GM19193 (cell line): ENCODE results near the gene CADM2.

Experiments
- POLR2A ChIP-seq: IDR thresholded peaks from 4 replicates; pipeline ENCODE4 v1.6.1; 2011; ENCODE audit not compliant: insufficient read depth, insufficient read length; ENCODE audit errors: extremely low read depth

The CADM2 gene

DNA sequence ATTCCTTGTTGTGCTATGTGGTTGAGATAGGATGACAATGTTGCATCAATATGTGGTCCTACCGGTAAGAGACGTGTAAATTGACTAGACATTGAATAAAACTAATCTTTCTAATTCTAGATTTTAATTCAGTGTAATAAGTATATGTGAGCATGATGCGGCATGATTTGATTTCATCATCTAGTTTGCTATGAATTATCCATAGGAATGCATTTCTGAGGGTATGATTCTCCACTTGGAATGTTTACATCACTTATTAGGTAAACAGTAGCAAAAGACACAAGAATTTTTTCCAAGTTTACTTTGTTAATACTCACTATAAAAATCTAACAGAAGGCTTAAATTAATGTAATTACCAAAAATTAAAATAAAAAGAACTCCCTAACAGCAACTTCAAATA, 353.5 kb downstream of the CADM2 start:
- no peak for TF ChIP-seq POLR2A

DNA sequence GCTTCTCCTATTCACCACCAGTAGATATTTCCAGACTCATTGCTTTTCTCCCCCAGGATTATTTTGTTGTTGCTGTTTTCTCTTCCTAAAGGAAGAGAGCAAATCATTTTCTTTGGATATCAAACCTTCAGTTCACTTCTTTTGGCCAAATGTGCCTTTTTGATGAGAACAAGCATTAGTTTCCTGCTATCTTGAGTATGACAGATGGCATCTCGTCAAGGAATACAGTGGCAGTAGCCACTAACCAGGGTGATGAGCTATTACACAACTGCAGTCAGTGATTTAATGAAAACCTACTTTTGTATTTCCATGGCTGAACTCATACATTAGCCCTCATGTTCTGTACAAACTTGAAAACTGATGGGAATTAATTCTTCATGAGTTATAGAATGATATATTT, 354.6 kb downstream of the CADM2 start:
- TF ChIP-seq POLR2A = no peak

DNA sequence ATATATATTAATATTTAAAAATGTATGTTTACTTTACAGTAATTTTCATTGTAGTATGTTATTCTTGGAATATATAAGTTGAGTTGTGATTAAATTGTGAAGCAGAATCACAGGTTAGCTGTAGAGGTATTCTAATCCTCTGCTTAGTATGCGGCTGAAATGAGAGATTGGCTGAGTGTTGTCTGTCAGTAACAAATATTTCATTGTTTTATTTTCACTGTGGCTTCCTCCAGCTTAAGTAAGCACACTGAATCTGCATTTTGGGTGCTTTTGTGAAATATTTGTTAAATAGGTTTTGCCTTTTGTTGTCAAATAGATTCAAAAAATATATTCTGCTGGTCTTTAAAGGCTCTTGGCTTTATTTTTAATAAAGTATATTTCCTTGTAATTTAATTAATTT, 357.5 kb downstream of the CADM2 start:
- no peak for TF ChIP-seq POLR2A

DNA sequence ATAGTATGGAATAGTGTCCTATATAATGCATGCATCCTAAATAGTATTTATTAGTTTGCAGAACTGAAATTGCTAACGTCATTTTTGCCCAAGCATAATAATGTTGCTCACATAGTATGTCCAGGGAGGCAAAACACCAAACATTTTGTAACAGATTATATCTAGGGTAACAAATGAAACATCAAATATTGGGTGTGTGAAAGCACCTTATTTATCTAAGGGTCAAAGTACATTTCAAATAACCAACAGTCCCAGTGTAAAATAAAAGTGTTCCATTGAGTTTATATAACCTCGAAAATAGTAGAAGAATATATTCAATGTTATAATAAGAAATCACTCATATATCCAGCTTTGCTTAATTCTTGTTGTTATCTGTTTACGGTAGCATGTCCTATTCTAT, 363.1 kb downstream of the CADM2 start:
- TF ChIP-seq POLR2A = no peak

DNA sequence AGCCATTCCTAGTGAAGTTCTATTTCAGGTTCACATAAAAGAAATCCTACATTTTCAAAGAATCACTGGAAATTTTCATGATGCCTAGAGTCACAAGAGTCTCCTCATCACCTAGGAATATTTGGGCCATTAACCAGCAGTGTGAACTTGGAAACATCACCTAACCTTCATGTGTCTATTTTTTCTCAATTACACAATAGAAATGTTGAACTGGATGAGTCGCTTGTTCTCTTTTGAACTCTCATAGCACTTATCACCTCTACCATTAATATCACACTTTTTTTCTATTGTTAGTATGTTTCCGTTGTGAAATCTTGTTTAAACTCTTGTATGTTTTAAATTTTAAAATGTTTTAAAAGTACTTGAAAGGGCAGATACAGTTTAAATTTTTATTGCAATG, 371.3 kb downstream of the CADM2 start:
- TF ChIP-seq POLR2A = no peak

DNA sequence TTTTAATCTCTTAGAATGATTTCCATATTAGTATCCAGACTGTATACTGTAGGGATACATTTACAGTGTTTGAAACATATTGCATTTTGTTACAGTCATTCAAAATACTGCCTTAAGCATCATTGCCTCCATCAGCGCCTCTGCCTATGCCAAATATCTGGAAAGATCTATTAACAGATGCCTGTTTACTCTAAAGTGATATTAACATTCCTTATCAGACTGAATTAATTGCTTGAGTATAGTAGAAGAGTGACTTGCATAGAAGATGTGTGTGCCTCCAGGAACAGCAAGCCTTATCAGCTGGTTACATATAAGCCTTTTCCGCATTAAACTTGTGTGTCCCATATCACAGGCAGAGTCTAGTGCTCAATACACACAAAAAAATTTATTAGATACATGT, 379.1 kb downstream of the CADM2 start:
- no peak for TF ChIP-seq POLR2A

DNA sequence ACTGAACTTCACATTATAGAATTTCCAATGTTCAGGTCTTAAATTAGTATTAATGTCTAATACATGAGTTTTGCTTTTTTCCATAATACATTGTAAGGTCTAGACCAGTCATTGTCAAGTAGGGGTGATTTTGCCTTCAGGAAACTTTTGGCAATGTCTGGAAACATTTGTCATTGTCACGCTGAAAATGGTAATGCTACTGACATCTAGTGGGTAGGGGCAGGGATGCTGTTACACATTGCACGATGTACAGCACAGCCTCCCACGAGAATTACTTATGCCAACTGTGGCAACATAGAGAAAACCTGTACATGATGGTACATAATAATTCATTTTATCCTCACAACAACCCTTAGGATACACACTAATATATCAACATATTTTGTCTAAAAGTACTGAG, 384.1 kb downstream of the CADM2 start:
- TF ChIP-seq POLR2A = no peak

DNA sequence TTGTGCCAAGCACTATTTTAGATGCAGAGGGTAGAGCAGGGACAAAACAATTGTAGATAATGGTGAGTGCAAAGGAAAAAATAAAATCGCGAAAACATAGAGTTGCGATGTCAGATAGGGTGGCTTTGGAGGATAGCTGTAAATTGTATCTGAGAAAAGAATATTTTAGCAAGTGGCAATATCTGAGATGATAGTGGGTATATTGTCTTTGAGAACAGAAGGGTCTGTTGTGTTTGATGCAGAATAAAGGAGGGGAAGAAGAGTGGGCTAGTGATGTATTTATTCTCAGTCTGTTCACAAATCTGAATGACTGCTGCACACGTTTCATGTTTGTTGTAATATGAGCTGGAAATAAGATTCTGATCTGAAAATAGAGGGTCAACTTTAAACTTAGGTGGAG, 396.8 kb downstream of the CADM2 start:
- TF ChIP-seq POLR2A = no peak

DNA sequence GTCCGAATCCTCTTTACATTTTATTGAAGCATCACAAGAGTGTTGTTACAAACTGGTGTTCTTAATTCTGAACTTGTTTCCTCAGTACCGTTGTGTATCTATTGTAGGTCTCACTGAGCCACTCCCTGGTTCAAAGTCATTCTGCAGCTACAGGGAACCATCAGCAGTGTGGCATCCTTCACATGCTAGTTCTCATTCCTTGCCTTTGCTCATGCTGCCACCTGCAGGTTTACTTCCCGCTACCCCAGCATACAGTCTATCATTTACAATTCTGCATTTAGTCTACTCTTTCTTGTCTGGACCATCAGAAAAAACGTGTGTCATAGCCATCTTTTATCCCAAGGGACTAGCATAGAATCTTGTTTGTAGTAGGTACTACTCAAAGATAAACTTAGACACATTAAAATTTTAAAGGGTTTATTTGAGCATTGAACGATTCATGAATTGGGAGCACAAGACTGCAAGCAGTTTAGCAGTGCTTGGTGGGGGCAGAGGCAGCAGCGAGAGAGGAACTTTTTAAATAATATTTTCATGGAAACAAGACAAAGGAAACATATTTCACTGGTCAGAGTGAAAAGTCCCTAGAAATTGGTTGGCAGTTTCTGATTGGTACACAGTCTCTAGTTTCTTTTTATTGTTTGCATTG, 402.1 kb downstream of the CADM2 start:
- TF ChIP-seq POLR2A = no peak

DNA sequence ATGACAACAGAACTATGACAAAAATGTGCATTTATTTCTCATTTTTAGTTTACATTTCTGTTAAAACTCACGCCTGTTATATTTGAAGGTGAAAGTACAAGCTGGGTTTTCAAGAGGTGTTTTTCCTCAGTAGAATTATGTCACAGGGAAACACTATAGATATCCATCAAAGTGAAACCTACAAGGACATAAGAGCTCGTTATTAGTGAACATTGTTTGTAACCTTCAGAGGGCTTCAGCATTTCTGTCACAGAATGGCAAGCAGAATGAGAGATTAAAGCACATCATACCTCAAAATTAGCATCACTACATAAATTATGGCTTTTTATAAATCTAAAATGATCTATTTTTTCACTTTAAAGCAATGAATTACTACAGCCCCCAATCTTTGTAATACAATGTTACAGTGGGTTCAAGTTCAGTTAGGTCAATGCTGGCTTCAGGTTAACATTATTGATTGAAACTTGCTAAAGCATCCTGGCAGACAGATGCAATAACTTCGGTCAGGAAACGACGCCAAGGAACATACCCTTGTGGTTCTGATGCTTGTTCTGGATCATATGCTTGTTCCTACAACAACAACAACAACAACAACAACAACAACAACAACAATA, 405.6 kb downstream of the CADM2 start:
- no peak for TF ChIP-seq POLR2A

DNA sequence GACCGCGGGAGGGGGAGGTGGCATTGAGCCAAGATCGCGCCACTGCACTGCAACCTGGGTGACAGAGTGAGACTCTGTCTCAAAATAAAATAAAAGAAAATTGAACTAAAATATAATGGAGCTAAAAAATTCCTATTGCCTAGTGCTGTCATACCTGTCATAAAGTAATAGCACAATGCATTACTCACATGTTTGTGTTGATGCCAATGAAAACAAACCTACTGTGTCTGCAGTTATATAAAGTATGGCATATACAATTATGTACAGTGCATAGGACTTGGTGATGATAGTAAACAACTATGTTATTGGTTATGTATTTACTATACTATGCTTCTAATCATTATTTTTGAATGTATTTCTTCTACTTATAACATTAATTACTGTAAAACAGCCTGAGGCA, 411.6 kb downstream of the CADM2 start:
- no peak for TF ChIP-seq POLR2A

DNA sequence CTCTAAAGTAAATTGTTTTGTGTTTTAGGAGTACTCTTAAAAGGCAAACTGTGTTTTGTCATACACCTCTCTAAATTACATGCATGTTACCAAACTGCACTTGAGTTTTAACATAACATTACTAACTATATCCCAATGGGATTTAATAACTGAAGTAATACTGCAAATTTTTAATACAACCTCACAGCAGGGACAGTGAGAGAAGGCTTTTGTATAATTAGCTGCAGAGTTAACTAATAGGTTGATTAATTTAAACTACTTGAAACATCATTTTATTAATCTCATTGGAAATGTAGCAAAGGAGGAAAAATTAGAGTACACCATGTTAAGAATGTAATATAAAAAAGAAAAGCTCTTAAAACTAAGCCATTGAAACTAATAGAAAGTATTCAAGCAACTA, 417.3 kb downstream of the CADM2 start:
- no peak for TF ChIP-seq POLR2A

DNA sequence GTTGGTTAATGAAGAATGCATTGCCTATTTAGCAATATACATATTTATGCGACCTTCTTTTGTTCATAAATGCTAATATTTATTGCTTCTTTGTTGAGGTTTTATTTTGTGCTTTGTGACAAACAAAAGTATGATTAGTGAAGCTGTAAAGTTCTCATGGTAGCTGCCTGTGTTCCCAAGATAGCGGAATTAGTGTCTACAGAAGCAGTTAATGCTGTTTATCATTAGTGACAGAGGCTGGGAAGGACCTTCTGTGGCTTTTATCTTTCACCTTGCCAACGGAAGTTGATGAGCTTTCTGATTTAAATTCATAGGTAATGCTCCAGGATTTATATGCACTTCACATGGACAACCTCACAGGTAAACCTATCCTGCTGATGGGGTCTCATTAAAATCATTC, 418.3 kb downstream of the CADM2 start:
- no peak for TF ChIP-seq POLR2A

DNA sequence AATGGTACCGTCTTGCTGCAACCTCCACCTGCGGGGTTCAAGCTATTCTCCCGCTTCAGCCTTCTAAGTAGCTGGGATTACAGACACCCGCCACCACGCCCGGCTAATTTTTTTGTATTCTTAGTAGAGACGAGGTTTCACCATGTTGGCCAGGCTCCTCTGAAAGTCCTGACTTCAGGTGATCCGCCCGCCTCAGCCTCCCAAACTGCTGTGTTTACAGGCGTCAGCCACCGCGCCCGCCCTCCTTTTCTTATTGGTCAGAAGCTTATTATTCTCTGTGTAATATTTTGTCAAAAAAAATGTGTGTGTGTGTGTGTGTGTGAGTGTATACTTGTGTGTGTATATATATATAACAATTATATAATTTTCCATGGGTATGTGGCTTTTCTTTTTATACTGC, 425.6 kb downstream of the CADM2 start:
- TF ChIP-seq POLR2A = no peak

DNA sequence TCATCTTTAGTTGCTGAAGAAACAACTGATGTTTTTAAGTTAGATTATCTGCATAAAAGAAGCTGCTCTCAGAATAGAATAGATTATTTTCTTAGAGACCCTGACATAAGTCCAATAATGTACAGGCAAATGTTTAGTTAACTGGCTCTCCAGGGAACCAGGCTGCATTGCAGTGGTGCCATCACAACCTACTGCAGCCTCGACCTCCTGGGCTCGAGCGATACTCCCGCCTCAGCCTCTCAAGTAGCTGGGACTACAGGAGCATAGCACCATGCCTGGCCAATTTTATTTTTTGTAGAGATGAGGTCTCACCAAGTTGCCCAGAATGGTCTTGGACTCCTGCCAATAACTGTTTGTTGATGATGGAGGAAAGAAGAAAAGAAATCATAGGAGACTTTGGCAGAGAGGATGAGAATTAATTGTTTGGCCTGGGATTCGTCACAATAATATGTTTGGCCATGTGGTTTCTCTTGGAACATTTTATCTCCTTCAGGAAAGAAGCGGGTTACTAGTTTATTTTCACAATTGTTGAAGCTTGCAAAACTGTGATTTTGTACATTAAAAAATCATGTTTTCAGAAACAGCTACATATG, 429.2 kb downstream of the CADM2 start:
- no peak for TF ChIP-seq POLR2A

DNA sequence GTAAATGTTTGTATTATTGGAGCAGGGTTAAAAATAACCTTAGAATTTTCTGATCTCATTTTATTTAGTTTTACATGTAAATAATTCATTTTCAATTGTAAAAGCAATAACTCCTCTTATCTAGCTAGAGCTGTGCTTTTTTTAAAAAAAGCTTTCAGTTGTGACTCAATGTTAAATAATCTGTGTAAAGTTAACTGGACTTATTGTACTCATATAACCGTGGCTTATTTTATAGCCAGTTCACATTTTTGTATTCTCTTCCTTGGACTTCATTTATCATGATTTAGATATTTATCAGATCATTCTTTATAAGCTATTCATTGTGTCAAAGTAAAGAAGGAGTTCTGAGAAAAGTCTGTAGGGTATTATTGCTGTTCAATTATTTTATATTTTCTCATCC, 435.6 kb downstream of the CADM2 start:
- no peak for TF ChIP-seq POLR2A
